PC-9 (cell line): ENCODE data around the gene RAB11FIP5. TPM values are rescaled to one million over a fixed set of nuclear protein-coding genes. Genes with fewer than 3 reads are reported as not detected.

Source experiments
- BruUV-seq: library from RNA; stranded (reverse); fragments of 400-500 nt; replicated peaks from 2 replicates; lab custom pipeline; 2021; lab: Mats Ljungman, UMichigan
- CTCF ChIA-PET: fragments of 300-600 bp; sonication (Branson Sonifier 250); formaldehyde crosslinking; loops from one replicate; lab custom pipeline; 2022; ENCODE audit warnings: antibody characterized with exemption; lab: Charles Lee
- POLR2A ChIA-PET: fragments of 300-600 bp; sonication (Branson Sonifier 250); formaldehyde crosslinking; loops from one replicate; lab custom pipeline; 2022; ENCODE audit warnings: antibody characterized with exemption; ENCODE audit not compliant: unreplicated experiment; lab: Charles Lee
- DNase-seq, 2 experiments: peaks; one replicate each; pipeline versions ENCODE4 v3.0.0 to v3.0.0-alpha.2; 2015 to 2022; ENCODE audit warnings: mixed read lengths in 1 of 2
- H2AFZ ChIP-seq: fragments of 200-600 bp; sonication (generic); 2 replicates; pipeline ENCODE4 v1.8.1; 2017; ENCODE audit warnings: antibody characterized with exemption
- H3F3A ChIP-seq: fragments of 200-600 bp; sonication (generic); 2 replicates; pipeline ENCODE4 v1.8.1; 2017; ENCODE audit warnings: antibody characterized with exemption, mild to moderate bottlenecking, low read depth; ENCODE audit not compliant: insufficient read depth
- H3K27ac ChIP-seq: fragments of 200-600 bp; sonication (generic); 2 replicates; pipeline ENCODE4 v1.6.1; 2016; ENCODE audit warnings: mixed run types
- H3K27me3 ChIP-seq: fragments of 200-600 bp; sonication (generic); 2 replicates; pipeline ENCODE4 v1.6.1; 2016; ENCODE audit warnings: low read depth, mixed run types; ENCODE audit not compliant: insufficient read depth
- H3K36me3 ChIP-seq: fragments of 200-600 bp; sonication (generic); 2 replicates; pipeline ENCODE4 v1.6.1; 2016; ENCODE audit warnings: low read depth, mixed run types
- H3K4me1 ChIP-seq: fragments of 200-600 bp; sonication (generic); replicated peaks from 2 replicates; pipeline ENCODE4 v1.6.1; 2016; ENCODE audit warnings: mixed run types; ENCODE audit not compliant: insufficient read depth
- H3K4me2 ChIP-seq: fragments of 200-600 bp; sonication (generic); 2 replicates; pipeline ENCODE4 v1.6.1; 2017; ENCODE audit warnings: mixed run types
- H3K4me3 ChIP-seq: fragments of 200-600 bp; sonication (generic); 2 replicates; pipeline ENCODE4 v1.6.1; 2016; ENCODE audit warnings: mixed run types
- H3K79me2 ChIP-seq: fragments of 200-600 bp; sonication (generic); 2 replicates; pipeline ENCODE4 v1.6.1; 2017; ENCODE audit warnings: low read depth, mixed run types
- H3K9me2 ChIP-seq: fragments of 200-600 bp; sonication (generic); 2 replicates; pipeline ENCODE4 v1.8.1; 2017; ENCODE audit warnings: mild to moderate bottlenecking; ENCODE audit not compliant: insufficient read depth
- H3K9me3 ChIP-seq: fragments of 200-600 bp; sonication (generic); 2 replicates; pipeline ENCODE4 v1.8.1; 2016; ENCODE audit warnings: low read depth; ENCODE audit not compliant: insufficient read depth
- H4K20me1 ChIP-seq: fragments of 200-600 bp; sonication (generic); 2 replicates; pipeline ENCODE4 v1.8.1; 2017; ENCODE audit not compliant: insufficient read depth
- EZH2 ChIP-seq: fragments of 200-600 bp; sonication (generic); IDR thresholded peaks from 2 replicates; pipeline ENCODE4 v1.8.0; 2017; ENCODE audit warnings: antibody characterized with exemption, low read depth
- intact Hi-C: fragments of 100-400 bp; cut with micrococcal nuclease; formaldehyde crosslinking; loops from one replicate; pipeline ENCODE4 v1.10.0; 2022; ENCODE audit not compliant: unreplicated experiment
- total RNA-seq: library from RNA; stranded (reverse); gene quantifications from 2 replicates; pipeline ENCODE4 v1.2.3, GENCODE V29; 2021
- TF ChIP-seq, protein P1 (sequence below): fragments of 200-600 bp; sonication (generic); conservative IDR thresholded peaks from 2 replicates; pipeline ENCODE4 v1.6.1; 2017; ENCODE audit warnings: mixed run types, antibody characterized with exemption, mild to moderate bottlenecking, moderate library complexity

Gene RAB11FIP5
- total RNA-seq, 1 experiment from 2014 or later = 25.0 TPM

DNA sequence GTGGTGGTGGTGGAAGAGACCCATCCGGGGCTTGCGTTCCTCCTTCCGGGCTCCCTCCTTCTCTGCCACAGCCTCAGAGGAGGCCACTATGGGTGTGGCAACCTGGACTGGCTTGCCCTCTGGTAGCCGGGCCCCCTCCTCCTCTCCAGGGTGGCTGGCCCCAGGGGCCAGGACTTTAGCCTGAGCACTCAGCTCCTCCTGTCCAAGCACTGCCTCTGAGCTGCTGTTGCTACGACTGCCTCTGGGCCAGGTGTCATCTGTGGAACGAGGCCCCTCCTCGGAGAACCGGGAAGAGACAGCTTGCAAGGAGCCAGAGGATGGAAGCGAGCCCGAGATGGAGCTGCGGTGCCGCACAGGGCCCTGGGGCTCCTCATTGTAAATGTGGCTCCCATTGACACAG, 24.5 kb downstream of the RAB11FIP5 start:
- Histone ChIP-seq H3K27ac (no peak overlapping the region), H4K20me1 (peaks cover 32% of the 10 kb centered on the region), H2AFZ (no peak overlapping the region), H3K4me2 (no peak overlapping the region), H3K4me1 (peaks cover 7% of the 10 kb centered on the region), H3F3A (no peaks in the 10 kb centered on the region; the same call in 1 of the 2 replicates), H3K4me3 (no peak overlapping the region), H3K79me2 (peaks cover 17% of the 10 kb centered on the region; the same call in 1 of the 2 replicates), H3K27me3 (no peaks in the 10 kb centered on the region), H3K9me3 (no peaks in the 10 kb centered on the region), H3K9me2 (no peaks in the 10 kb centered on the region), H3K36me3 (no peaks in the 10 kb centered on the region)
- POLR2A ChIA-PET = no interaction called here
- TF ChIP-seq EZH2 = no peak
- TF ChIP-seq, protein P1, sequence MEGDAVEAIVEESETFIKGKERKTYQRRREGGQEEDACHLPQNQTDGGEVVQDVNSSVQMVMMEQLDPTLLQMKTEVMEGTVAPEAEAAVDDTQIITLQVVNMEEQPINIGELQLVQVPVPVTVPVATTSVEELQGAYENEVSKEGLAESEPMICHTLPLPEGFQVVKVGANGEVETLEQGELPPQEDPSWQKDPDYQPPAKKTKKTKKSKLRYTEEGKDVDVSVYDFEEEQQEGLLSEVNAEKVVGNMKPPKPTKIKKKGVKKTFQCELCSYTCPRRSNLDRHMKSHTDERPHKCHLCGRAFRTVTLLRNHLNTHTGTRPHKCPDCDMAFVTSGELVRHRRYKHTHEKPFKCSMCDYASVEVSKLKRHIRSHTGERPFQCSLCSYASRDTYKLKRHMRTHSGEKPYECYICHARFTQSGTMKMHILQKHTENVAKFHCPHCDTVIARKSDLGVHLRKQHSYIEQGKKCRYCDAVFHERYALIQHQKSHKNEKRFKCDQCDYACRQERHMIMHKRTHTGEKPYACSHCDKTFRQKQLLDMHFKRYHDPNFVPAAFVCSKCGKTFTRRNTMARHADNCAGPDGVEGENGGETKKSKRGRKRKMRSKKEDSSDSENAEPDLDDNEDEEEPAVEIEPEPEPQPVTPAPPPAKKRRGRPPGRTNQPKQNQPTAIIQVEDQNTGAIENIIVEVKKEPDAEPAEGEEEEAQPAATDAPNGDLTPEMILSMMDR = no peak
- intact Hi-C loops = loop anchor here (5.0 kb wide), 1 partner anchor 89 kb away; no protein-coding TSS in a partner anchor
- CTCF ChIA-PET = interaction anchor here (1.2 kb wide), 1 partner anchor 125 kb away, joined by 4 read pairs; no protein-coding TSS in a partner anchor
- no peak for DNase-seq
- BruUV-seq = no TSS peak

DNA sequence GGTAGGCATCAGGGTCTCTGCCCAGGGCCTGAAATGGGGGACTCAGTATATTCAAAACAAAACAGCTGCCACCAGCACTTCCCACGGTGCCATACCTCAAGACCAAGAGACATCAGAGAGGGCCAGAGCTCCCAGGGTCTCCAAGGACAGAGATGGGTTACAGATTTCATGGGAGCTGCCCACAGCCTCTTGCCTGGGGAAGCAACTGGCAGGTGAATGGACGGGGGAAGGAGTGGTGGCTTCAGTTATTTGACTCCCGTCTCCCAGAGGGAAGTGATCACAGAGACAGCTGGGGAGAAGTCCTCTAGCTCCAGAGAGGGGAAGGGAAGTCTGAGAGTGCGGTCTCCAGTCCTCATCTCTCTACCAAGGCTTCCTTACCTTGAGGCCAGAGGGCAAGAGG, 25.4 kb downstream of the RAB11FIP5 start:
- Histone ChIP-seq H3K4me1 (peaks cover 7% of the 10 kb centered on the region), H4K20me1 (peaks cover 26% of the 10 kb centered on the region), H3K9me2 (no peaks in the 10 kb centered on the region), H3K4me3 (no peak overlapping the region), H3K4me2 (no peak overlapping the region), H3K79me2 (peaks cover 17% of the 10 kb centered on the region; the same call in 1 of the 2 replicates), H3K27ac (no peak overlapping the region), H3K36me3 (no peaks in the 10 kb centered on the region), H3F3A (no peaks in the 10 kb centered on the region; the same call in 1 of the 2 replicates), H2AFZ (no peak overlapping the region), H3K9me3 (no peaks in the 10 kb centered on the region), H3K27me3 (no peaks in the 10 kb centered on the region)
- BruUV-seq = no TSS peak
- intact Hi-C loops = loop anchor here (5.0 kb wide), 1 partner anchor 90 kb away; no protein-coding TSS in a partner anchor
- no peak for DNase-seq
- CTCF ChIA-PET = no interaction called here
- TF ChIP-seq, protein P1 = no peak
- TF ChIP-seq EZH2 = no peak
- POLR2A ChIA-PET = no interaction called here

DNA sequence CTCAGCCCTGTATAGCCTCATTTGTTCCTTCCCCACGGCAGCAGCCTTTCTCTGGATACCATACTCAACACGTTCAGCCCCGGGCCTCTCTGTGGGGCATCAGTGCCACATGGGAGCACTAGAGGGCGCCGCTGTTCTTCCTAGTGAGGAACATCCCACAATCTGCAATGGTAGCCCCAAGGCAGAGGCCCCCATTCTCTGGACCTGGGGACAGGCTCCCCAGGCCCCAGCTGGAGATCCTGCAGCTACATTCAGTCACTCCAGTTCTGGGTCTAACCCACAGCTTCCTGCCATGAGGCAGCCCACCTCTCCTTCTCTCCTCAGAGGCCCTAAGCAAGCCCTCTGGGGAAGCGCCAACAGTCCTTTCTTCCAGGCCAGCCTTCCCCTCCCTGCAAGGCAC, 27.1 kb downstream of the RAB11FIP5 start:
- Histone ChIP-seq H4K20me1 (peaks cover 21% of the 10 kb centered on the region), H3F3A (no peaks in the 10 kb centered on the region; the same call in 1 of the 2 replicates), H3K79me2 (peaks cover 17% of the 10 kb centered on the region; the same call in 1 of the 2 replicates), H3K27ac (no peak overlapping the region), H3K27me3 (no peaks in the 10 kb centered on the region), H2AFZ (no peak overlapping the region), H3K4me2 (no peak overlapping the region), H3K4me3 (no peak overlapping the region), H3K9me3 (no peaks in the 10 kb centered on the region), H3K4me1 (peaks cover 7% of the 10 kb centered on the region), H3K9me2 (no peaks in the 10 kb centered on the region), H3K36me3 (no peaks in the 10 kb centered on the region)
- TF ChIP-seq EZH2 = no peak
- TF ChIP-seq, protein P1 = peak; percentile 96
- POLR2A ChIA-PET = no interaction called here
- DNase-seq = peak; percentile 63 to 73
- CTCF ChIA-PET = no interaction called here
- no TSS peak for BruUV-seq
- intact Hi-C loops = loop anchor here (1.0 to 5.0 kb wide), 4 partner anchors 71 to 127 kb away; no protein-coding TSS in a partner anchor
